H1 (cell line): Measurements from ENCODE around the gene DYNLL2. TPM values are rescaled to one million over a fixed set of nuclear protein-coding genes. Genes with fewer than 3 reads are reported as not detected.

Experiments
- CTCF ChIA-PET: fragments of 300-600 bp; sonication (Branson Sonifier 250); formaldehyde crosslinking; loops from one replicate; lab custom pipeline; 2021; ENCODE audit not compliant: partially characterized antibody; lab: Charles Lee
- POLR2A ChIA-PET: fragments of 300-600 bp; sonication (Branson Sonifier 250); formaldehyde crosslinking; loops from one replicate; lab custom pipeline; 2021; ENCODE audit warnings: inconsistent platforms; ENCODE audit not compliant: partially characterized antibody; lab: Charles Lee
- DNase-seq, 2 experiments: peaks; one replicate each; pipeline versions ENCODE4 v3.0.0 to v3.0.0-alpha.2; 2010 to 2022; ENCODE audit warnings: low spot score in 2 of 2, low read depth in 1 of 2, mixed read lengths in 1 of 2
- FAIRE-seq: peaks from 2 replicates; lab custom pipeline; 2011; peaks lifted over from hg19 to GRCh38; lab: Jason Lieb, UNC
- H2AFZ ChIP-seq: 2 replicates; pipeline ENCODE4 v1.8.1; 2012; ENCODE audit warnings: low read length, inconsistent platforms
- H2AK5ac ChIP-seq: 2 replicates; pipeline ENCODE4 v1.6.1; 2013; ENCODE audit warnings: low read depth, low read length
- H2BK120ac ChIP-seq: replicated peaks from 2 replicates; pipeline ENCODE3; 2013; ENCODE audit warnings: low read depth, low read length, inconsistent platforms
- H2BK12ac ChIP-seq: 2 replicates; pipeline ENCODE4 v1.6.1; 2013; ENCODE audit warnings: low read depth, low read length
- H2BK15ac ChIP-seq: 2 replicates; pipeline ENCODE4 v1.6.1; 2013; ENCODE audit warnings: low read length
- H2BK20ac ChIP-seq: 2 replicates; pipeline ENCODE4 v1.6.1; 2013; ENCODE audit warnings: low read length
- H2BK5ac ChIP-seq: 2 replicates; pipeline ENCODE4 v1.6.1; 2013; ENCODE audit warnings: low read depth, low read length
- H3K14ac ChIP-seq: 2 replicates; pipeline ENCODE4 v1.6.1; 2013; ENCODE audit warnings: inconsistent platforms; ENCODE audit not compliant: insufficient read length
- H3K18ac ChIP-seq: 2 replicates; pipeline ENCODE4 v1.6.1; 2013; ENCODE audit warnings: low read length; ENCODE audit errors: extremely low read depth
- H3K23ac ChIP-seq: 2 replicates; pipeline ENCODE4 v1.6.1; 2013; ENCODE audit warnings: inconsistent platforms; ENCODE audit not compliant: insufficient read length
- H3K23me2 ChIP-seq: 2 replicates; pipeline ENCODE4 v1.6.1; 2013; ENCODE audit warnings: low read depth, low read length
- H3K27ac ChIP-seq: 2 replicates; pipeline ENCODE4 v1.6.1; 2011; ENCODE audit warnings: low read depth, low read length, inconsistent platforms
- H3K27me3 ChIP-seq, 4 experiments: replicated peaks in 1 of 4; 1 replicate in 1 of 4; 2 replicates in 3 of 4; pipeline versions ENCODE4 v1.6.1 to v1.8.1; 2011 to 2013; ENCODE audit warnings: low read length in 3 of 4, mild to moderate bottlenecking in 3 of 4, inconsistent platforms in 2 of 4, mixed read lengths in 2 of 4, moderate library complexity in 1 of 4; ENCODE audit not compliant: control insufficient read depth in 3 of 4, insufficient read depth in 3 of 4; ENCODE audit errors: extremely low read depth in 1 of 4
- H3K36me3 ChIP-seq, 4 experiments: 2 replicates each; pipeline versions ENCODE4 v1.6.1 to v1.8.1; 2011 to 2013; ENCODE audit warnings: mild to moderate bottlenecking in 4 of 4, low read length in 3 of 4, moderate library complexity in 2 of 4, control low read depth in 1 of 4, inconsistent platforms in 1 of 4; ENCODE audit not compliant: insufficient read depth in 4 of 4, control insufficient read depth in 2 of 4
- H3K4ac ChIP-seq: replicated peaks from 2 replicates; pipeline ENCODE3; 2013; ENCODE audit warnings: low read length, low read depth, mixed read lengths, inconsistent platforms; ENCODE audit not compliant: insufficient read length
- H3K4me1 ChIP-seq, 4 experiments: replicated peaks in 1 of 4; 1 replicate in 1 of 4; 2 replicates in 3 of 4; pipeline versions ENCODE4 v1.6.1 to v1.8.1; 2011 to 2013; ENCODE audit warnings: low read length in 3 of 4, inconsistent platforms in 2 of 4, mixed read lengths in 1 of 4; ENCODE audit not compliant: insufficient read depth in 4 of 4, control insufficient read depth in 3 of 4
- H3K4me2 ChIP-seq, 2 experiments: 2 replicates each; pipeline versions ENCODE4 v1.6.1 to v1.8.1; 2011 to 2013; ENCODE audit warnings: low read depth in 2 of 2, low read length in 2 of 2, control low read depth in 1 of 2, inconsistent platforms in 1 of 2, mild to moderate bottlenecking in 1 of 2; ENCODE audit not compliant: insufficient read depth in 1 of 2
- H3K4me3 ChIP-seq, 4 experiments: fragments of 200-600, 300-600 bp in 1 of 4; sonication (generic), shearing (Covaris generic), sonication (Bioruptor Twin) in 1 of 4; 2 replicates each; pipeline versions ENCODE4 v1.5.1 to v1.8.1; 2011 to 2016; ENCODE audit warnings: low read length in 4 of 4, low read depth in 3 of 4, control low read depth in 2 of 4, inconsistent platforms in 2 of 4, mild to moderate bottlenecking in 2 of 4, mixed read lengths in 1 of 4, moderate library complexity in 1 of 4; ENCODE audit not compliant: insufficient read depth in 2 of 4; ENCODE audit errors: extremely low read depth in 1 of 4
- H3K56ac ChIP-seq: replicated peaks from 2 replicates; pipeline ENCODE3; 2013; ENCODE audit warnings: low read depth, mild to moderate bottlenecking, mixed read lengths, low read length, inconsistent platforms; ENCODE audit not compliant: insufficient read length
- H3K79me1 ChIP-seq: 2 replicates; pipeline ENCODE4 v1.6.1; 2013; ENCODE audit warnings: low read depth, low read length, control low read depth
- H3K79me2 ChIP-seq, 2 experiments: 2 replicates each; pipeline versions ENCODE4 v1.6.1 to v1.8.1; 2012 to 2013; ENCODE audit warnings: low read length in 2 of 2, mild to moderate bottlenecking in 2 of 2, inconsistent platforms in 1 of 2; ENCODE audit not compliant: insufficient read depth in 2 of 2, control insufficient read depth in 1 of 2
- H3K9ac ChIP-seq, 4 experiments: replicated peaks in 1 of 4; 1 replicate in 1 of 4; 2 replicates in 3 of 4; pipeline versions ENCODE4 v1.6.1 to v1.8.1; 2011 to 2013; ENCODE audit warnings: low read depth in 3 of 4, low read length in 3 of 4, control low read depth in 2 of 4, mild to moderate bottlenecking in 2 of 4, moderate library complexity in 2 of 4, inconsistent platforms in 1 of 4; ENCODE audit errors: extremely low read depth in 1 of 4
- H3K9me3 ChIP-seq, 2 experiments: 2 replicates each; pipeline versions ENCODE4 v1.6.1 to v1.8.1; 2012 to 2013; ENCODE audit warnings: mild to moderate bottlenecking in 2 of 2, moderate library complexity in 2 of 2, control low read depth in 1 of 2, inconsistent platforms in 1 of 2, low read depth in 1 of 2, low read length in 1 of 2, mixed read lengths in 1 of 2; ENCODE audit not compliant: insufficient read depth in 2 of 2
- H4K20me1 ChIP-seq, 2 experiments: replicated peaks in 1 of 2; 2 replicates each; pipeline versions ENCODE3 to v1.8.1; 2011 to 2013; ENCODE audit warnings: inconsistent platforms in 2 of 2, low read length in 2 of 2, mild to moderate bottlenecking in 1 of 2; ENCODE audit not compliant: insufficient read depth in 2 of 2, control insufficient read depth in 1 of 2
- H4K5ac ChIP-seq: 2 replicates; pipeline ENCODE4 v1.6.1; 2013; ENCODE audit warnings: low read length, low read depth, mixed read lengths, inconsistent platforms; ENCODE audit not compliant: insufficient read length
- H4K8ac ChIP-seq: 2 replicates; pipeline ENCODE4 v1.8.0; 2013; ENCODE audit warnings: mild to moderate bottlenecking, moderate library complexity, low read length, inconsistent platforms; ENCODE audit not compliant: insufficient read depth; ENCODE audit errors: extremely low read depth
- H4K91ac ChIP-seq: replicated peaks from 2 replicates; pipeline ENCODE3; 2013; ENCODE audit warnings: low read length, mixed read lengths, inconsistent platforms; ENCODE audit not compliant: insufficient read length
- BCL11A ChIP-seq, 2 experiments: IDR thresholded peaks; one replicate each; pipeline ENCODE4 v1.6.1; 2011; ENCODE audit warnings: low read depth in 2 of 2, low read length in 2 of 2, mild to moderate bottlenecking in 2 of 2
- CBX8 ChIP-seq: fragments of 300-800, 300-1000 bp; sonication (generic); IDR thresholded peaks from 2 replicates; pipeline ENCODE4 v1.7.1; 2016; ENCODE audit warnings: low read depth, low read length, borderline replicate concordance
- CHD1 ChIP-seq: IDR thresholded peaks from 2 replicates; pipeline ENCODE4 v1.6.1; 2012; ENCODE audit warnings: low read depth, low read length, improper control_type of control experiment
- GABPA ChIP-seq: IDR thresholded peaks from 2 replicates; pipeline ENCODE4 v1.6.1; 2011; ENCODE audit warnings: mild to moderate bottlenecking, low read length, moderate library complexity, borderline replicate concordance; ENCODE audit not compliant: insufficient read depth
- RNF2 ChIP-seq: fragments of 200-900, 300-1000 bp; sonication (generic); IDR thresholded peaks from 2 replicates; pipeline ENCODE4 v1.7.1; 2016; ENCODE audit warnings: borderline replicate concordance, low read depth, mild to moderate bottlenecking, antibody characterized with exemption, low read length; ENCODE audit not compliant: poor library complexity, severe bottlenecking; ENCODE audit errors: missing control alignments
- SRF ChIP-seq: IDR thresholded peaks from 2 replicates; pipeline ENCODE4 v1.6.1; 2011; ENCODE audit warnings: mild to moderate bottlenecking, low read depth, low read length, moderate library complexity
- WGBS, 2 experiments: shearing (Covaris generic) in 1 of 2; methylation state at CpG; one replicate each; pipeline versions ENCODE4 v1.1.6 to v1.1.7; 2013 to 2015; ENCODE audit warnings: low lambda C conversion rate in 2 of 2, mixed read lengths in 2 of 2, inconsistent platforms in 1 of 2, low coverage in 1 of 2, missing lambda C conversion rate in 1 of 2; ENCODE audit not compliant: insufficient replicate concordance in 2 of 2, insufficient coverage in 1 of 2, insufficient read length in 1 of 2; ENCODE audit errors: extremely low coverage in 1 of 2, missing lambda C conversion rate in 1 of 2; 5-methylcytosine and 5-hydroxymethylcytosine counted together
- polyA plus RNA-seq, 7 experiments: library from polyadenylated mRNA; depleted of rRNA in 3 of 7; stranded (reverse) in 5 of 7; unstranded in 2 of 7; fragments of >200 nt in 5 of 7; fragments of 200-250 nt in 2 of 7; gene quantifications; 1 replicate in 5 of 7; 2 replicates in 1 of 7; 4 replicates in 1 of 7; pipeline versions ENCODE4 v1.2.1 to v1.2.3, GENCODE V29; 2011 to 2013; ENCODE audit warnings: missing spikeins in 2 of 7, mixed read lengths in 2 of 7
- total RNA-seq: library from RNA; stranded (reverse); fragmentation: NEBNext Ultra II Directional; extraction: Animal tissue kit (Norgen Biotek cat#: 25700); gene quantifications from 2 replicates; pipeline ENCODE4 v1.2.1, GENCODE V29; 2021
- TF ChIP-seq, protein P1 (sequence below): IDR thresholded peaks from 2 replicates; pipeline ENCODE4 v1.6.1; 2012; ENCODE audit warnings: low read length, inconsistent platforms

The DYNLL2 gene
- total and polyA plus RNA-seq, 2 of the 8 experiments (the other 6 are each of a cell fraction or from before 2014, with no cell fraction given), result 19.8 to 52.7 TPM

DNA sequence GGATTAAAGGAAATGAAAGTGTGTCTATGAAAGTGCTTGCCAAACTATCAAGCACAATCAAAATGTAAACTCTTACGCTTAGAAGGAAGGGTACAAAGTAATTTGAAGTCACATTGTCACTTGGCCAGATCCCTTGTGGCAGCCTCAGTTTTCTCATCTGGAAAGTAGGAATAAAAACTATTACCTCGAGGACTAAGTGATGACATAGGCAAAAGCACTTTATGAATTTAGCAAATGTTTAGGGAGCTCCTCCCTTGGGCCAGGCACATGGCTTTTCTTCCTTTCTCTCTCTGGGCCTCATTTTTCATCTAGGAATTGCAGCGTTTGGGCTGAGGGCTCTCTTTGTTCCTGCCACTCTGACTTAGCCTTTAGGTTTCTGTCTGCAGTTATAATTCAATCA, 28.5 kb downstream of the DYNLL2 start:
- no peak overlapping the region for H3K18ac ChIP-seq
- no peak overlapping the region for H2BK20ac ChIP-seq
- ChIA-PET POLR2A (interaction anchor here (1.3 to 2.9 kb wide), 5 partner anchors 11 to 122 kb away, joined by 3 to 9 read pairs (median 5); partner anchors contain the start of gene SRSF1), CTCF (interaction anchor here (0.6 to 8.0 kb wide), 13 partner anchors 15 to 279 kb away, joined by 3 to 73 read pairs (median 4); no protein-coding TSS in a partner anchor)
- no peaks in the 10 kb centered on the region for H3K36me3 ChIP-seq
- no peak overlapping the region for H3K4me2 ChIP-seq
- TF ChIP-seq CBX8, result no peak
- no peak for TF ChIP-seq GABPA
- no peak for TF ChIP-seq BCL11A (IDR thresholded peaks at IDR 0.05; ENCODE audit: low read depth in 2 of 2, low read length in 2 of 2)
- TF ChIP-seq, protein P1, sequence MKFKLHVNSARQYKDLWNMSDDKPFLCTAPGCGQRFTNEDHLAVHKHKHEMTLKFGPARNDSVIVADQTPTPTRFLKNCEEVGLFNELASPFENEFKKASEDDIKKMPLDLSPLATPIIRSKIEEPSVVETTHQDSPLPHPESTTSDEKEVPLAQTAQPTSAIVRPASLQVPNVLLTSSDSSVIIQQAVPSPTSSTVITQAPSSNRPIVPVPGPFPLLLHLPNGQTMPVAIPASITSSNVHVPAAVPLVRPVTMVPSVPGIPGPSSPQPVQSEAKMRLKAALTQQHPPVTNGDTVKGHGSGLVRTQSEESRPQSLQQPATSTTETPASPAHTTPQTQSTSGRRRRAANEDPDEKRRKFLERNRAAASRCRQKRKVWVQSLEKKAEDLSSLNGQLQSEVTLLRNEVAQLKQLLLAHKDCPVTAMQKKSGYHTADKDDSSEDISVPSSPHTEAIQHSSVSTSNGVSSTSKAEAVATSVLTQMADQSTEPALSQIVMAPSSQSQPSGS, result no peak
- TF ChIP-seq CHD1, result no peak
- no peak for TF ChIP-seq SRF
- TF ChIP-seq RNF2, result no peak
- H2AK5ac ChIP-seq, result no peak overlapping the region
- WGBS, 2 experiments, result 83% methylated on average over 3 of the region's 3 CpGs; no CpG with 5 or more reads in 1 of the 2 experiments
- no peak overlapping the region for H2BK15ac ChIP-seq
- no peak overlapping the region for H3K9ac ChIP-seq
- H4K8ac ChIP-seq, result no peak overlapping the region
- no peaks in the 10 kb centered on the region for H3K79me2 ChIP-seq
- H4K91ac ChIP-seq, result no peak overlapping the region
- H3K23me2 ChIP-seq, result no peaks in the 10 kb centered on the region; the same call in 1 of the 2 replicates
- no peak overlapping the region for H2BK12ac ChIP-seq
- H4K20me1 ChIP-seq, result no peaks in the 10 kb centered on the region
- H3K27me3 ChIP-seq, result no peaks in the 10 kb centered on the region
- no peak overlapping the region for H3K27ac ChIP-seq
- no peaks in the 10 kb centered on the region for H3K4me1 ChIP-seq
- FAIRE-seq (no peak), DNase-seq (no peak)
- H3K9me3 ChIP-seq, result no peaks in the 10 kb centered on the region
- H3K4me3 ChIP-seq, result no peak overlapping the region
- no peak overlapping the region for H2AFZ ChIP-seq
- H4K5ac ChIP-seq, result no peak overlapping the region
- no peaks in the 10 kb centered on the region for H3K79me1 ChIP-seq
- no peak overlapping the region for H2BK5ac ChIP-seq
- H3K56ac ChIP-seq, result no peak overlapping the region
- H3K23ac ChIP-seq, result no peak overlapping the region
- H3K4ac ChIP-seq, result no peak overlapping the region
- no peak overlapping the region for H2BK120ac ChIP-seq
- no peak overlapping the region for H3K14ac ChIP-seq
